G401 (cell line): ENCODE results near the gene NOXRED1. TPM values are rescaled to one million over a fixed set of nuclear protein-coding genes. Genes with fewer than 3 reads are reported as not detected.
A peak's percentile ranks its signal among the peaks of the same experiment; 100 is the strongest.

Experiments used
- DNase-seq: peaks from one replicate; pipeline ENCODE4 v3.0.0-alpha.2; 2015; ENCODE audit warnings: low spot score
- in situ Hi-C: cut with HindIII; loops from 2 replicates; pipeline ENCODE4 v1.10.0; 2016; ENCODE audit warnings: low sequenced_read_pairs, mixed read lengths
- total RNA-seq: library from RNA; depleted of rRNA; stranded (reverse); fragments of >200 nt; shearing (Covaris generic); gene quantifications from 2 replicates; pipeline ENCODE4 v1.2.3, GENCODE V29; 2014; rRNA removed

NOXRED1 gene
- total RNA-seq = not detected in 2 replicates

GRCh38 chr14:77423423-77423822 is at the start of gene NOXRED1:
Gene NOXRED1, minus strand, starts transcription at chr14:77423523. Its CDS starts 634 bp downstream, at chr14:77422889.
- DNase-seq = no peak
- in situ Hi-C loops = no loop called here

GRCh38 chr14:77470224-77470870 is 47.0 kb upstream of the NOXRED1 start:
- in situ Hi-C loops = no loop called here
- no peak for DNase-seq

DNA sequence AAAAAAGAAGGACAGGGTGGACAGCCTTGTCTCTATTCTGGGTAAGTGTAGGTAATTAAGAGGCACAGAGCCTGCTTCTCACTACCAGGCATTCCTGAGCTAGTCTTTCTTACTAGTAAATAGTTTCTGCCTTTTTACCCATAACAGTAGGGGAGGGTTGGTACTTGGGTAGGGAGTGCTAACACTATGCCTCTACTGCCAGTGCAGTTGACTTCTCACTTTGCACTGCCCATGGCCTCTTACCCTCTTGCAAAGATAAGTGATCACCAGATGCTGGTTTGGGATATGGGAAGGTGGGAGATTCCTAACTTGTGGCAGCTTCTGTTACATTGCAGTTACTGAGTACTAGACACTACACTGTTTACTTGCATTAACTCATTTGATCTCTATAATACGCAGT is 46.2 kb upstream of the NOXRED1 start:
- no peak for DNase-seq
- in situ Hi-C loops = no loop called here

DNA sequence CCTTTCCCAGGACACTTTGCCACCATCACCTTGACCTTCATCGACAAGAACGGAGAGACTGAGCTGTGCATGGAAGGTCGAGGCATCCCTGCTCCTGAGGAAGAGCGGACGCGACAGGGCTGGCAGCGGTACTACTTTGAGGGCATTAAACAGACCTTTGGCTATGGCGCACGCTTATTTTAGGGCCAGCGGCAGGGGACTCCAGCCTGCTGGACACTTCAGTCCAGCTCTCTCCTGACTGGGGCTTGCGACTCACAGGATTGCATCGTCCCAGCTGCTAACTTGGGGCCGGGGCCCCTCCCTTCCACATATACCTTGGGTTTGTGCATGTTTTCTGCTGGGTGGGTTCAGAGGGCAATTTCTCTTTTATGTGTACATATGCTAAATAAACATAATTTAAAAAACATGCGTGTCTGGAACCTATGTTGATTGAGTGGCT is 45.8 kb upstream of the NOXRED1 start:
- in situ Hi-C loops = no loop called here
- no peak for DNase-seq

DNA sequence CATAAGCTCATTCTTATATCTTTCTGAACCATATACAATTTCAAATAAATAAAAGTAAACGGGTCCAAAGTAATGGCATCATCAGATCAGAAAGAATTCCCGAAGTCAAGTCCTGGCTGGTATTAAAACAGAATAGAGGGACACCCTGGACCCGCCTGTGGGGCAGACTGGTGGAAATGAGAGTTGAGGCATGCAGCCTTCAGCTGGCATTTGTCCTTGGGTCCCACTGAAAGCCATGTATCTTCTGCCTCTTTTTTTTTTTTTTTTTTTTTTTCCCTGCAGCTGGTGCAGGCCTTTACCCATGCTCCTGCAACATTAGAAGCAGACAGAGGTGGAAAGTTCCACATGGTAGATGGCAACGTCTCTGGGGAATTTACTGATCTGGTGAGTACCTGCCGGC is 44.5 kb upstream of the NOXRED1 start:
- no peak for DNase-seq
- in situ Hi-C loops = no loop called here

- DNase-seq = peak; percentile 47
- in situ Hi-C loops = loop anchor here (5.0 kb wide), 1 partner anchor 107 kb away; no protein-coding TSS in a partner anchor
These were observed 35.9 kb upstream of the NOXRED1 start for GRCh38 chr14:77459072-77459723.

GRCh38 chr14:77458249-77458950 is 35.1 kb upstream of the NOXRED1 start:
- peak; percentile 37 for DNase-seq
- in situ Hi-C loops = loop anchor here (5.0 kb wide), 1 partner anchor 106 kb away; no protein-coding TSS in a partner anchor

- in situ Hi-C loops = loop anchor here (5.0 kb wide), 1 partner anchor 105 kb away; no protein-coding TSS in a partner anchor
These were observed 34.4 kb upstream of the NOXRED1 start, which contains the start of the genes AHSA1 and VIPAS39 for GRCh38 chr14:77457522-77458248. Gene AHSA1, plus strand, starts transcription at chr14:77458093. Its CDS starts 97 bp downstream, at chr14:77458190. Gene VIPAS39, minus strand, starts transcription at chr14:77457601. Its CDS starts 3,499 bp downstream, at chr14:77454102.

GRCh38 chr14:77457115-77457521 is 33.8 kb upstream of the NOXRED1 start:
- no peak for DNase-seq
- in situ Hi-C loops = loop anchor here (5.0 kb wide), 1 partner anchor 105 kb away; no protein-coding TSS in a partner anchor

More at GRCh38 chr14:77457522-77458248, 34.4 kb upstream of the NOXRED1 start, which contains the start of the genes AHSA1 and VIPAS39:
- DNase-seq = peak; percentile 100

GRCh38 chr14:77455966-77456640 is 32.8 kb upstream of the NOXRED1 start:
- no peak for DNase-seq
- in situ Hi-C loops = loop anchor here (5.0 kb wide), 1 partner anchor 104 kb away; no protein-coding TSS in a partner anchor

GRCh38 chr14:77442196-77442595 is 18.9 kb upstream of the NOXRED1 start:
- DNase-seq = no peak
- in situ Hi-C loops = no loop called here

DNA sequence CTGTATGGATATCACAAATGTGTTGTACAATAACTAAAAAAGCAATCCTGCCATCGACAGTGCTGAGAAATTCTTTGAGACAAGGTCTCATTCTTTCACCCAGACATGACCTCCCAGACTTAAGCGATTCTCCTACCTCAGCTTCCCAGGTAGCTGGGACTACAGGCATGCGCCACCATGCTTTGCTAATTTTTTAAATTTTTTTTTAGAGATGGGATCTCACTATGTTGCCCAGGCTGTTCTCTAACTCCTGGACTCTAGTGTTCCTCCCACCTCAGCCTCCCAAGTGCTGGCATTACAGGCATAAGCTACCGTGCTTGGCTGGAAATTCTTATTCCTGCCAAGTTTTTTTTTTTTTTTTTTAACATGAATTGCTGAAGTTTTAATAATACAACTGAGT is 16.5 kb upstream of the NOXRED1 start:
- in situ Hi-C loops = no loop called here
- DNase-seq = no peak

DNA sequence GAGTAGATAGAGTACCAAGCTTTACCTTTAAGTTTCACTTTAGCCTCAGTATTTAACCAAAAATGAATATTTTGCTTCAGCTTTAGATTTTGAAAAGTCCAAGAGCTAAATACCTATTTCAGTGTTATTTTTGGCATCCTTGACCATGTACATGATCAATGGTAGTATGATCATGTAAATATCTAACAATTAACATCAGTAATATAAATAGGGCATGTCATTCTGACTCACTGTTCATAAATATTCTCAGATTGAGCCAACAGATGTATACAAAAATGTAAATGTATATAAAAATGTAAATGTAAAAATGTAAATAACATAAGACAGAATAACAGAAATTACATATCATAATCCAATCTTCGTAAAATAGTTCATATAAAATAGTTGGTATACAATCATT is 15.3 kb upstream of the NOXRED1 start:
- in situ Hi-C loops = no loop called here
- DNase-seq = no peak

DNA sequence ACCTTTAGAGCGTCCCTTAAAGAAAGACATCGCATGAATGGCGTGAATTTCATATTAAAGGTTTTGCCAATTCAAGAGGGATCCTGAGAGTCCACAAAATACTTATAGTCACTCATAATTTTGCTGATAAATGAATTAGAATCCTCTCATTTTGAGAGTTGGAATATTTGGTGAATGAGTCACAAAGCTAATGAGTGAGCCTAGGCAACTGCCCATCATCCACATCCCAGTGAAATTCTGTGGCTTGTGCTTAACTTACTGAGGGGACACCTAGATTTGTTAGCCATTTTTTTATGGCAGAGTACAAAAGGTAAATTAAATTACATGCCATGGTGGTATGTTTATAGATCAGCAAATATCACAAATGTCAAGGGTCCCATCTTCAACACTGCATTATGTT is 12.7 kb upstream of the NOXRED1 start:
- no peak for DNase-seq

DNA sequence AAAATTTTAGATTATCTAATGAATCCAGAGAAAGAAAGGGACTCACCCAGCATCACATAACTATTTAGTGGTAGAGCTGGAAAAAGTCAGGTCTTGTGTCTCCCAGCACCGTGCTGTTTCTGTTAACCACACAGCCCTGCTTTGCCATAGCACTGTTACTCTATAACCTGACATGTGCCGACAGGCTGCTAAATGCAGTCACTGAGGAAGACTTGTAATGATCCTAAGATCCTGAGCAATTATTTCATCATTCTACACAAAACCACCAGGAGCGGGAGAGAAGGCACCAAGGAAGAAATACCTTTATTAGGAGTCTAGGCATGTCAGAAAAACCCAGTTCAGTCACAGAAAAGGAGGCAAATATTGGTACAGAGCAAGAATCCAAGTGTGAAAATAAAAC is 3.1 kb upstream of the NOXRED1 start:
- in situ Hi-C loops = no loop called here
- no peak for DNase-seq

More for the DNA sequence above, 12.7 kb upstream of the NOXRED1 start:
- in situ Hi-C loops = no loop called here

DNA sequence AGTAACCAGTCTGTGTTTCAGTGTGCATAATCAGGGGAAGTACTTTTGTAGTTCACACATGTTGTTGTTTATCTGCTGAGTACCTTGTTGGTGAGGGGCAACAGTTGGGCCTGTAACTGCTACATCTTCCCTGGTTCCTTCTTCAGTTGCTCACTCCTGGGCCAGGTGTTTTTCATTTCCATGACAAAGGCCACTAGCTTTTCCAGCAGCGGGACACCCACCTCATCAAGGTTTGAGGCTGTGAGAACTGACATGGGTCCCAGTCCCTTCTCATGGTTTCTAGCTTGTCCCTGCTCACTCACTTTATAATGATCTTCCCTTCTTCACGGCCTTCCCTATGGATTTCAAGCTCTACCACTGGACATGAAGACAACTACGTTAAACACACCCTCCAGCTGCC is 1.5 kb upstream of the NOXRED1 start:
- no peak for DNase-seq
- in situ Hi-C loops = no loop called here

DNA sequence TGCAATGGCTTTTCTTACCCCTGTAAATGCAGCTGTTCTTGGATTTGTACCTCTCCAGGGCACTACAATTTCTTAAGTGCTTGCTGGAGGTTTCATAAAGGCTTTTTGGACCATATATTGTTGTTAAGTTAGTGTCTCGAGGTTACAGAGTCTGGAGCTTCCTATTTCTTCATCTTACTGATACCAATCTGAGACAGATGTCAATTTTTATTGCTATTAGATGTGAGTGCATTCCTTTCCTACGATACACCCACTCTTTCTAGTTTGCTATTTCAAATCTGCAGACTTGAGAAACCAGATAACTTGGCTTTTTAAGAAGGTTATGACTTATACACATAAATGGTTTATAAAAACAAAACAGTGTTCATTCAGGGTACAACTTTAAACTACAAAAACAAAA is 2.1 kb downstream of the NOXRED1 start:
- in situ Hi-C loops = no loop called here
- no peak for DNase-seq

DNA sequence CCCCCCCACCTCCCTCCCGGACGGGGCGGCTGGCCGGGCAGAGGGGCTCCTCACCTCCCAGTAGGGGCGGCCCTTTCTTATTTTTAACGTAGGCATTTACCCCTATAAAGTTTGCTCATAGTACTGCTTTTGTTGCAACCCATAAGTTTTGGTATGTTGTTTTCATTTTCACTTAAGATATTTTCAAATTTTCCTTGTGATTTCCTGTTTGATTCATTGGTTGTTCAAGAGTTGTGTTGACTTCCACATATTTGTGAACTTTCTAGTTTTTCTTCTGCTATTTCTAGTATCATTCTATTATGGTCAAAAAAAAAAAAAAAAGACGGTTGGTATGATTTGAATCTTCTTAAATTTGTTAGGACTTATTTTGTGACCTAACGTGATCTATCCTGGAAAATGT is 6.5 kb downstream of the NOXRED1 start:
- DNase-seq = no peak

More for the DNA sequence above, 6.5 kb downstream of the NOXRED1 start:
- in situ Hi-C loops = no loop called here
